ENCODE data around the gene SERPINA12. TPM values are rescaled to one million over a fixed set of nuclear protein-coding genes. Genes with fewer than 3 reads are reported as not detected.

Gene SERPINA12
- total RNA-seq, 1 donor from 2014 or later = not detected

GRCh38 chr14:94539181-94539580, 29.9 kb upstream of the SERPINA12 start:
- Mint-ChIP-seq H3K27ac (ENCODE audit: unreplicated experiment) (no peak overlapping the region), H3K9me3 (ENCODE audit: unreplicated experiment) (no peaks in the 10 kb centered on the region), H3K27me3 (ENCODE audit: unreplicated experiment) (no peaks in the 10 kb centered on the region), H3K4me3 (ENCODE audit: unreplicated experiment) (no peak overlapping the region), H3K36me3 (ENCODE audit: unreplicated experiment) (no peaks in the 10 kb centered on the region), H3K4me1 (ENCODE audit: low read depth, unreplicated experiment) (no peaks in the 10 kb centered on the region)
- TF ChIP-seq CTCF (IDR thresholded peaks at IDR 0.05; ENCODE audit: partially characterized antibody, unreplicated experiment) = no peak
- no peak for DNase-seq

- no peak overlapping the region for H3K4me3 Mint-ChIP-seq (ENCODE audit: unreplicated experiment)
- H3K27me3 Mint-ChIP-seq (ENCODE audit: unreplicated experiment) = no peaks in the 10 kb centered on the region
- no peak overlapping the region for H3K27ac Mint-ChIP-seq (ENCODE audit: unreplicated experiment)
- H3K4me1 Mint-ChIP-seq (ENCODE audit: low read depth, unreplicated experiment) = no peaks in the 10 kb centered on the region
- no peaks in the 10 kb centered on the region for H3K36me3 Mint-ChIP-seq (ENCODE audit: unreplicated experiment)
- no peaks in the 10 kb centered on the region for H3K9me3 Mint-ChIP-seq (ENCODE audit: unreplicated experiment)
- TF ChIP-seq CTCF (IDR thresholded peaks at IDR 0.05; ENCODE audit: partially characterized antibody, unreplicated experiment) = no peak
- no peak for DNase-seq
These were observed 28.9 kb upstream of the SERPINA12 start for GRCh38 chr14:94538070-94538740.

GRCh38 chr14:94536836-94537235, 27.6 kb upstream of the SERPINA12 start:
- Mint-ChIP-seq H3K4me3 (ENCODE audit: unreplicated experiment) (no peak overlapping the region), H3K4me1 (ENCODE audit: low read depth, unreplicated experiment) (no peaks in the 10 kb centered on the region), H3K27me3 (ENCODE audit: unreplicated experiment) (no peaks in the 10 kb centered on the region), H3K9me3 (ENCODE audit: unreplicated experiment) (no peaks in the 10 kb centered on the region), H3K36me3 (ENCODE audit: unreplicated experiment) (no peaks in the 10 kb centered on the region), H3K27ac (ENCODE audit: unreplicated experiment) (no peak overlapping the region)
- DNase-seq = no peak
- TF ChIP-seq CTCF (IDR thresholded peaks at IDR 0.05; ENCODE audit: partially characterized antibody, unreplicated experiment) = no peak

GRCh38 chr14:94535506-94535905, 26.2 kb upstream of the SERPINA12 start:
- no peak for TF ChIP-seq CTCF (IDR thresholded peaks at IDR 0.05; ENCODE audit: partially characterized antibody, unreplicated experiment)
- H3K4me1 Mint-ChIP-seq (ENCODE audit: low read depth, unreplicated experiment) = no peaks in the 10 kb centered on the region
- DNase-seq = no peak
- no peaks in the 10 kb centered on the region for H3K27me3 Mint-ChIP-seq (ENCODE audit: unreplicated experiment)
- H3K9me3 Mint-ChIP-seq (ENCODE audit: unreplicated experiment) = no peaks in the 10 kb centered on the region
- H3K4me3 Mint-ChIP-seq (ENCODE audit: unreplicated experiment) = no peak overlapping the region
- no peak overlapping the region for H3K27ac Mint-ChIP-seq (ENCODE audit: unreplicated experiment)
- no peaks in the 10 kb centered on the region for H3K36me3 Mint-ChIP-seq (ENCODE audit: unreplicated experiment)

- no peaks in the 10 kb centered on the region for H3K9me3 Mint-ChIP-seq (ENCODE audit: unreplicated experiment)
- H3K27me3 Mint-ChIP-seq (ENCODE audit: unreplicated experiment) = peaks cover 2% of the 10 kb centered on the region
- TF ChIP-seq CTCF (IDR thresholded peaks at IDR 0.05; ENCODE audit: partially characterized antibody, unreplicated experiment) = no peak
- no peak overlapping the region for H3K27ac Mint-ChIP-seq (ENCODE audit: unreplicated experiment)
- no peak overlapping the region for H3K4me3 Mint-ChIP-seq (ENCODE audit: unreplicated experiment)
- H3K36me3 Mint-ChIP-seq (ENCODE audit: unreplicated experiment) = no peaks in the 10 kb centered on the region
- no peaks in the 10 kb centered on the region for H3K4me1 Mint-ChIP-seq (ENCODE audit: low read depth, unreplicated experiment)
- no peak for DNase-seq
These were observed 23.2 kb upstream of the SERPINA12 start for GRCh38 chr14:94532447-94532846.

Measured in glutamatergic neuron (in vitro differentiated cells).